ENCODE data around the gene TNNT2.

Gene TNNT2

GRCh38 chr1:201360901-201361651 lies 16.4 kb downstream of the TNNT2 start:
- H3K27ac ChIP-seq (ENCODE audit: low read depth, low read length) = no peak overlapping the region
- no peaks in the 10 kb centered on the region for H3K9me3 ChIP-seq (ENCODE audit: low read length)
- no peaks in the 10 kb centered on the region for H3K36me3 ChIP-seq (ENCODE audit: insufficient read depth, low read length)
- H3K4me1 ChIP-seq (ENCODE audit: insufficient read depth, low read length) = no peaks in the 10 kb centered on the region
- no peak overlapping the region for H3K4me3 ChIP-seq (ENCODE audit: low read depth in 1 of 2, low read length in 2 of 2)
- no peaks in the 10 kb centered on the region for H3K27me3 ChIP-seq (ENCODE audit: control insufficient read depth in 1 of 2, insufficient read depth in 2 of 2, low read length in 2 of 2)
- no peak overlapping the region for H3K9ac ChIP-seq (ENCODE audit: low read length)

- no peak overlapping the region for H3K4me3 ChIP-seq (ENCODE audit: low read depth in 1 of 2, low read length in 2 of 2)
- H3K9ac ChIP-seq (ENCODE audit: low read length) = no peak overlapping the region
- H3K36me3 ChIP-seq (ENCODE audit: insufficient read depth, low read length) = no peaks in the 10 kb centered on the region
- no peaks in the 10 kb centered on the region for H3K27me3 ChIP-seq (ENCODE audit: control insufficient read depth in 1 of 2, insufficient read depth in 2 of 2, low read length in 2 of 2)
- H3K27ac ChIP-seq (ENCODE audit: low read depth, low read length) = no peak overlapping the region
- no peaks in the 10 kb centered on the region for H3K4me1 ChIP-seq (ENCODE audit: insufficient read depth, low read length)
- H3K9me3 ChIP-seq (ENCODE audit: low read length) = no peaks in the 10 kb centered on the region
Measured at GRCh38 chr1:201360486-201360885, 17.0 kb downstream of the TNNT2 start.

GRCh38 chr1:201359873-201360210 lies 17.6 kb downstream of the TNNT2 start:
- no peaks in the 10 kb centered on the region for H3K4me1 ChIP-seq (ENCODE audit: insufficient read depth, low read length)
- H3K27ac ChIP-seq (ENCODE audit: low read depth, low read length) = no peak overlapping the region
- H3K4me3 ChIP-seq (ENCODE audit: low read depth in 1 of 2, low read length in 2 of 2) = no peak overlapping the region
- no peaks in the 10 kb centered on the region for H3K27me3 ChIP-seq (ENCODE audit: control insufficient read depth in 1 of 2, insufficient read depth in 2 of 2, low read length in 2 of 2)
- no peaks in the 10 kb centered on the region for H3K36me3 ChIP-seq (ENCODE audit: insufficient read depth, low read length)
- H3K9me3 ChIP-seq (ENCODE audit: low read length) = no peaks in the 10 kb centered on the region
- H3K9ac ChIP-seq (ENCODE audit: low read length) = no peak overlapping the region

- H3K36me3 ChIP-seq (ENCODE audit: insufficient read depth, low read length) = no peaks in the 10 kb centered on the region
- no peak overlapping the region for H3K27ac ChIP-seq (ENCODE audit: low read depth, low read length)
Measured at GRCh38 chr1:201359031-201359872, 18.2 kb downstream of the TNNT2 start.

GRCh38 chr1:201358596-201358995 lies 18.9 kb downstream of the TNNT2 start:
- Histone ChIP-seq H3K27ac (ENCODE audit: low read depth, low read length) (no peak overlapping the region), H3K9ac (ENCODE audit: low read length) (no peak overlapping the region), H3K4me1 (ENCODE audit: insufficient read depth, low read length) (no peaks in the 10 kb centered on the region), H3K4me3 (ENCODE audit: low read depth in 1 of 2, low read length in 2 of 2) (no peak overlapping the region), H3K9me3 (ENCODE audit: low read length) (no peaks in the 10 kb centered on the region), H3K36me3 (ENCODE audit: insufficient read depth, low read length) (no peaks in the 10 kb centered on the region), H3K27me3 (ENCODE audit: control insufficient read depth in 1 of 2, insufficient read depth in 2 of 2, low read length in 2 of 2) (no peaks in the 10 kb centered on the region)

More at GRCh38 chr1:201359031-201359872, 18.2 kb downstream of the TNNT2 start:
- H3K9ac ChIP-seq (ENCODE audit: low read length) = no peak overlapping the region
- no peaks in the 10 kb centered on the region for H3K27me3 ChIP-seq (ENCODE audit: control insufficient read depth in 1 of 2, insufficient read depth in 2 of 2, low read length in 2 of 2)
- H3K4me3 ChIP-seq (ENCODE audit: low read depth in 1 of 2, low read length in 2 of 2) = no peak overlapping the region
- no peaks in the 10 kb centered on the region for H3K4me1 ChIP-seq (ENCODE audit: insufficient read depth, low read length)
- H3K9me3 ChIP-seq (ENCODE audit: low read length) = no peaks in the 10 kb centered on the region

- no peaks in the 10 kb centered on the region for H3K4me1 ChIP-seq (ENCODE audit: insufficient read depth, low read length)
- no peaks in the 10 kb centered on the region for H3K9me3 ChIP-seq (ENCODE audit: low read length)
- no peak overlapping the region for H3K9ac ChIP-seq (ENCODE audit: low read length)
- H3K36me3 ChIP-seq (ENCODE audit: insufficient read depth, low read length) = no peaks in the 10 kb centered on the region
- no peak overlapping the region for H3K27ac ChIP-seq (ENCODE audit: low read depth, low read length)
- no peaks in the 10 kb centered on the region for H3K27me3 ChIP-seq (ENCODE audit: control insufficient read depth in 1 of 2, insufficient read depth in 2 of 2, low read length in 2 of 2)
- H3K4me3 ChIP-seq (ENCODE audit: low read depth in 1 of 2, low read length in 2 of 2) = no peak overlapping the region
Measured at GRCh38 chr1:201357636-201358348, 19.7 kb downstream of the TNNT2 start.

- Histone ChIP-seq H3K4me1 (ENCODE audit: insufficient read depth, low read length) (no peaks in the 10 kb centered on the region), H3K27ac (ENCODE audit: low read depth, low read length) (no peak overlapping the region), H3K9ac (ENCODE audit: low read length) (no peak overlapping the region), H3K36me3 (ENCODE audit: insufficient read depth, low read length) (no peaks in the 10 kb centered on the region), H3K4me3 (ENCODE audit: low read depth in 1 of 2, low read length in 2 of 2) (no peak overlapping the region), H3K27me3 (ENCODE audit: control insufficient read depth in 1 of 2, insufficient read depth in 2 of 2, low read length in 2 of 2) (no peaks in the 10 kb centered on the region), H3K9me3 (ENCODE audit: low read length) (no peaks in the 10 kb centered on the region)
Measured at GRCh38 chr1:201357211-201357610, 20.3 kb downstream of the TNNT2 start.

- H3K27ac ChIP-seq (ENCODE audit: low read depth, low read length) = no peak overlapping the region
- no peaks in the 10 kb centered on the region for H3K36me3 ChIP-seq (ENCODE audit: insufficient read depth, low read length)
- H3K27me3 ChIP-seq (ENCODE audit: control insufficient read depth in 1 of 2, insufficient read depth in 2 of 2, low read length in 2 of 2) = no peaks in the 10 kb centered on the region
Measured at GRCh38 chr1:201356701-201357100, 20.8 kb downstream of the TNNT2 start.

GRCh38 chr1:201356236-201356635 lies 21.2 kb downstream of the TNNT2 start:
- Histone ChIP-seq H3K9ac (ENCODE audit: low read length) (no peak overlapping the region), H3K27me3 (ENCODE audit: control insufficient read depth in 1 of 2, insufficient read depth in 2 of 2, low read length in 2 of 2) (no peaks in the 10 kb centered on the region), H3K36me3 (ENCODE audit: insufficient read depth, low read length) (no peaks in the 10 kb centered on the region), H3K9me3 (ENCODE audit: low read length) (no peaks in the 10 kb centered on the region), H3K27ac (ENCODE audit: low read depth, low read length) (no peak overlapping the region), H3K4me3 (ENCODE audit: low read depth in 1 of 2, low read length in 2 of 2) (no peak overlapping the region), H3K4me1 (ENCODE audit: insufficient read depth, low read length) (no peaks in the 10 kb centered on the region)

More at GRCh38 chr1:201356701-201357100, 20.8 kb downstream of the TNNT2 start:
- H3K4me3 ChIP-seq (ENCODE audit: low read depth in 1 of 2, low read length in 2 of 2) = no peak overlapping the region
- no peak overlapping the region for H3K9ac ChIP-seq (ENCODE audit: low read length)
- no peaks in the 10 kb centered on the region for H3K4me1 ChIP-seq (ENCODE audit: insufficient read depth, low read length)
- no peaks in the 10 kb centered on the region for H3K9me3 ChIP-seq (ENCODE audit: low read length)

- Histone ChIP-seq H3K27ac (ENCODE audit: low read depth, low read length) (no peak overlapping the region), H3K4me1 (ENCODE audit: insufficient read depth, low read length) (no peaks in the 10 kb centered on the region)
Measured at GRCh38 chr1:201355471-201355870, 22.0 kb downstream of the TNNT2 start.

GRCh38 chr1:201354901-201355295 lies 22.6 kb downstream of the TNNT2 start:
- Histone ChIP-seq H3K27me3 (ENCODE audit: control insufficient read depth in 1 of 2, insufficient read depth in 2 of 2, low read length in 2 of 2) (no peaks in the 10 kb centered on the region), H3K9me3 (ENCODE audit: low read length) (no peaks in the 10 kb centered on the region), H3K9ac (ENCODE audit: low read length) (no peak overlapping the region), H3K36me3 (ENCODE audit: insufficient read depth, low read length) (no peaks in the 10 kb centered on the region), H3K4me3 (ENCODE audit: low read depth in 1 of 2, low read length in 2 of 2) (no peak overlapping the region), H3K4me1 (ENCODE audit: insufficient read depth, low read length) (no peaks in the 10 kb centered on the region), H3K27ac (ENCODE audit: low read depth, low read length) (no peak overlapping the region)

More at GRCh38 chr1:201355471-201355870, 22.0 kb downstream of the TNNT2 start:
- H3K27me3 ChIP-seq (ENCODE audit: control insufficient read depth in 1 of 2, insufficient read depth in 2 of 2, low read length in 2 of 2) = no peaks in the 10 kb centered on the region
- no peaks in the 10 kb centered on the region for H3K9me3 ChIP-seq (ENCODE audit: low read length)
- no peaks in the 10 kb centered on the region for H3K36me3 ChIP-seq (ENCODE audit: insufficient read depth, low read length)
- H3K9ac ChIP-seq (ENCODE audit: low read length) = no peak overlapping the region
- no peak overlapping the region for H3K4me3 ChIP-seq (ENCODE audit: low read depth in 1 of 2, low read length in 2 of 2)

Measured in muscle layer of colon (tissue), 2 donors.